Neural progenitor cell (in vitro differentiated cells): ENCODE measurements around the gene NOX5.

Experiments
- EZH2 ChIP-seq: fragments of 200-600 bp; sonication (generic); IDR thresholded peaks from 2 replicates; pipeline ENCODE4 v1.6.1; 2017; ENCODE audit warnings: antibody characterized with exemption, mild to moderate bottlenecking, moderate library complexity
- EZH2phosphoT487 ChIP-seq: fragments of 200-600 bp; sonication (generic); IDR thresholded peaks from 2 replicates; pipeline ENCODE4 v1.6.1; 2017; ENCODE audit warnings: antibody characterized with exemption
- TF ChIP-seq, protein P1 (sequence below): fragments of 200-600 bp; sonication (generic); IDR thresholded peaks from 2 replicates; pipeline ENCODE4 v1.5.1; 2017; ENCODE audit warnings: antibody characterized with exemption, mild to moderate bottlenecking

DNA sequence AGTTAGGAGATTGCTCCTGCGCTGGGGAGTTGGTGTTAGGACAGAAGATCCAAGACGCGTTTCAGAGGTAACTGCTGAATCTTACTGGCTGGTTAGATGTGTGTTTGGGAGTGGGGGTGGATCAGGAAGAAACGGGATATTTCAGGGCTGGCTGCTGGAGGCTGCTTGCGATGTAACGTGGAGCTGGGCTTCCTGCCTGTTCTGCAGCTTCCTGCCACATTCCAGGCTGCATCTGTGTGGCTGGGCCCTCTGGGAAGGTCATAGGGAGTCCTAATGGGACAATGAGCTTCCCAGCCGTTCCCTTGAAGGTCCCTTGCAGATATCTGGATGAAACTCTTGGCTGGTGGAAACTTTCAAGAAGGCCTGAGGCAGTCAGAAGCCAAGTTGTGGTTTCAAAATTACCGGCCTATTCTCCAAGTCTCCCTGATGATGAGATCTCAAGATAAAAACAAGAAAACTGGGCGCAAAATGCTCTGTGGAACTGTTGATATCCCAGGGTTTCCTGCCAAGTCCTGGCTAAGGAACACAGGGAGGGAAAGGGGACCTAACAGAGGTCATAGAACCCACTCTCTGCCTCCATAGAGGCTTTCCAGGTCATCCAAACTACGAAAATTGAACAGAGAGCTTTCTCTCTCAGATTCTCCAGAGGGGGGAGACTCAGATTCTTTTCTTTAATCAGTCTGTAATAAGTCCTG is 67.0 kb downstream of the NOX5 start:
- TF ChIP-seq EZH2 (no peak), EZH2phosphoT487 (no peak)
- TF ChIP-seq, protein P1, sequence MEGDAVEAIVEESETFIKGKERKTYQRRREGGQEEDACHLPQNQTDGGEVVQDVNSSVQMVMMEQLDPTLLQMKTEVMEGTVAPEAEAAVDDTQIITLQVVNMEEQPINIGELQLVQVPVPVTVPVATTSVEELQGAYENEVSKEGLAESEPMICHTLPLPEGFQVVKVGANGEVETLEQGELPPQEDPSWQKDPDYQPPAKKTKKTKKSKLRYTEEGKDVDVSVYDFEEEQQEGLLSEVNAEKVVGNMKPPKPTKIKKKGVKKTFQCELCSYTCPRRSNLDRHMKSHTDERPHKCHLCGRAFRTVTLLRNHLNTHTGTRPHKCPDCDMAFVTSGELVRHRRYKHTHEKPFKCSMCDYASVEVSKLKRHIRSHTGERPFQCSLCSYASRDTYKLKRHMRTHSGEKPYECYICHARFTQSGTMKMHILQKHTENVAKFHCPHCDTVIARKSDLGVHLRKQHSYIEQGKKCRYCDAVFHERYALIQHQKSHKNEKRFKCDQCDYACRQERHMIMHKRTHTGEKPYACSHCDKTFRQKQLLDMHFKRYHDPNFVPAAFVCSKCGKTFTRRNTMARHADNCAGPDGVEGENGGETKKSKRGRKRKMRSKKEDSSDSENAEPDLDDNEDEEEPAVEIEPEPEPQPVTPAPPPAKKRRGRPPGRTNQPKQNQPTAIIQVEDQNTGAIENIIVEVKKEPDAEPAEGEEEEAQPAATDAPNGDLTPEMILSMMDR = no peak
